ENCODE results near the gene TRAF1.

TRAF1 gene

GRCh38 chr9:120922404-120923195 is 4.0 kb downstream of the TRAF1 start:
- no peak for DNase-seq

GRCh38 chr9:120921661-120922181 is 4.9 kb downstream of the TRAF1 start:
- DNase-seq: no peak

GRCh38 chr9:120920806-120921178 is 5.8 kb downstream of the TRAF1 start:
- DNase-seq: no peak

- DNase-seq: no peak
Observed at GRCh38 chr9:120919843-120920805, 6.5 kb downstream of the TRAF1 start.

GRCh38 chr9:120918931-120919842 is 7.4 kb downstream of the TRAF1 start:
- no peak for DNase-seq

- DNase-seq: no peak
Observed at GRCh38 chr9:120917929-120918762, 8.4 kb downstream of the TRAF1 start.

- DNase-seq: no peak
Observed at GRCh38 chr9:120916991-120917880, 9.4 kb downstream of the TRAF1 start.

- peak; percentile 75 for DNase-seq
Observed at GRCh38 chr9:120916588-120916987, 10.0 kb downstream of the TRAF1 start.

GRCh38 chr9:120915854-120916470 is 10.6 kb downstream of the TRAF1 start:
- DNase-seq: peak; percentile 40

GRCh38 chr9:120914953-120915352 is 11.6 kb downstream of the TRAF1 start:
- DNase-seq: no peak

- peak; percentile 81 for DNase-seq
Observed at GRCh38 chr9:120914396-120914795, 12.2 kb downstream of the TRAF1 start.

- DNase-seq: no peak
Observed at GRCh38 chr9:120913647-120914264, 12.8 kb downstream of the TRAF1 start.

- no peak for DNase-seq
Observed at GRCh38 chr9:120912958-120913646, 13.5 kb downstream of the TRAF1 start.

GRCh38 chr9:120911295-120911837 is 15.2 kb downstream of the TRAF1 start:
- no peak for DNase-seq

- DNase-seq: no peak
Observed at GRCh38 chr9:120910643-120911042, 16.0 kb downstream of the TRAF1 start.

- no peak for DNase-seq
Observed at GRCh38 chr9:120909904-120910303, 16.7 kb downstream of the TRAF1 start.

- no peak for DNase-seq
Observed at GRCh38 chr9:120905315-120906164, 21.1 kb downstream of the TRAF1 start.

- no peak for DNase-seq
Observed at GRCh38 chr9:120904978-120905301, 21.7 kb downstream of the TRAF1 start.
